ENCODE results near the gene CEP20.
"Not testable (repeated sequence)": the region's sequence is repeated elsewhere in the genome, so short reads cannot be mapped to it uniquely, and the experiment has no call there.

The CEP20 gene, protein sequence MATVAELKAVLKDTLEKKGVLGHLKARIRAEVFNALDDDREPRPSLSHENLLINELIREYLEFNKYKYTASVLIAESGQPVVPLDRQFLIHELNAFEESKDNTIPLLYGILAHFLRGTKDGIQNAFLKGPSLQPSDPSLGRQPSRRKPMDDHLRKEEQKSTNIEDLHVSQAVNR

DNA sequence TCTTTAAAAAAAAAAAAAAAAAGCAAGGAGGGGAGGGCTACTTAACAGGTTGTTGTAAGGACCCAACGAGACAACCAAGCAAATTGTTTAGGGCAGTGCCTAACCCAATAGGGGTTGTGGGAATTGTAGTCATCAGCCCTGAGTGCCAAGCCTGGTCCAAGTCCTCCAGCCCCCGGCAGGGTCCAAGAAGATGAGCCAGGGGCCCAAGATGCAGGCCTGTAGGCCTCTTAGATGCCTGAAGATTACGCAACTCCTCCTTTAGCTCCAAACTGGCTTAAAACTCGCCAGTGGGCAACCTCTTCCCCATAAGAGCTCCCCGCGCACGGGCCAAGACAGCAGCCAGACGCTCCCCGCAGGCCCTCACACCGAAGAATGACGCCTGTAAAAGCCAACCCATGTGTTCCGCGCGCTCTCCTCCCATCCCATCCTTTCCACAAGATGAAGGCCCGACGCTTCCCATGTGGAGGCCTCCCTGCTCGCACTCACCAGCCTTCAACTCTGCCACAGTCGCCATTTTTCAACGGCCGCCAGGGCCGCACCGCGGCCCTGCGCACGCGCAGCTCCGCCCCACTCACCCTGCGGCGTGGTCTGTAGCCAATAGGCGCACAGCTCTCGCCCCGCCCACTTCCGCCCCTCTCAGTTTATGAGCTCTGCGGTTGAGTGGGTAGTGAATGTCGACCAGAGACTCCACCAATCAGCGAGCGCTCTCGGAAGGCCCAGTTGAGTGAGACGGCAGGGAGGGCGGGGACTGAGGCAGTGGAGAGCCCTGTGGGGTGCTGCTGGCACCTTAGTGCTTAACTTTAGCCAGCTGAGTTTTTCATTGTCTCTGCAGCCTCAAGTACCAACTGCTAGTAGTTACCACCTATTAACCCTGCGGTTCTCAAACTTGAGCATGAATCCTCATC is at the start of gene CEP20:
TSS of gene CEP20 (minus strand) at position 532 of the 905 bp plus-strand sequence. CDS start at position 514, 18 bp downstream.
- peak; percentile 86 for FAIRE-seq

DNA sequence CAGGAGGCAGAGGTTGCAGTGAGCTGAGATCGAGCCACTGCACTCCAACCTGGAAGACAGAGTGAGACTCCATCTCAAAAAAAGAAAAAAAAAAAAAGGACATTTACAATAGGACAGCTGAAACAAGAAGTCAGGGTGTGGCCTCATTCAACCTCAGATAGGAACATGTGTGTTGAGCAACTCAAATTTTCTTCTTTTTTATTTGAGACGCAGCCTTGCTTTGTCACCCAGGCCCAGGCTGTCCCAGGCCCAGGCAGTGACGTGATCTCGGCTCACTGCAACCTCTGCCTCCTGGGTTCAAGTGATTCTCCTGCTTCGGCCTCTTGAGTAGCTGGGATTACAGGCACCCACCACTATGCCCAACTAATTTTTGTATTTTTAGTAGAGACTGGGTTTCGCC is 48.4 kb upstream of the CEP20 start:
- not testable (repeated sequence) for FAIRE-seq

DNA sequence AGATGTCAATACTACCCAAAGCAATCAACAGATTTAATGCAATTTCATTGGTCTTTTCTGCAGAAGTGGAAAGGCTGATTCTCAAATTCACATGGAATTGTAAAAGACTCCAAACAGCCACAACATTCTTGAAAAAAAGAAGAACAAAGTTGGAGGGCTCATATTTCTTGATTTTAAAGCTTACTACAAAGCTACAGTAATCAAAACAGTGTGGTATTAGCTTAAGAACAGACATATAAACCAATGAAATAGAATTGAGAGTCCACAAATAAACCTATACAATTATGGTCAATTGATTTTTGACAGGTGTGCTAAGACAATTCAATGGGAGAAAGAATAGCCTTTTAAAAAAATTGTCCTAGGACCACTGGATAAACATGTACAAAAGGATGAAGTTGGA is 46.6 kb upstream of the CEP20 start:
- no peak for FAIRE-seq

DNA sequence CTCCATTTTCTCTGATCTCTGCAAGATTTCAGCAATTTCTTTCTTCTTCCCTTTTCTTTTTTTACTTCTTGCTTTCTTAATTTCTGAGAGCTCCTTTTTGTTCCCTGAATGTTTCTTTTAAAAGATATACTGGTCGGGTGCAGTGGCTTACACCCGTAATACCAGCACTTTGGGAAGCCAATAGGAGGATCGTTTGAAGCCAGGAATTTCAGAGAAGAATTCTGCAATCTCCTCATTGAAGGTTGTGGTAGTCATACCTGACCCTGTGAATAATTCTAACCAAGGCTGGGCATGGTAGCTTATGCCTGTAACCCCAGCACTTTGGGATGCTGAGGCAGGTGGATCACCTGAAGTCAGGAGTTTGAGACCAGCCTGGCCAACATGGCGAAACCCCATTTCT is 45.4 kb upstream of the CEP20 start:
- no peak for FAIRE-seq

DNA sequence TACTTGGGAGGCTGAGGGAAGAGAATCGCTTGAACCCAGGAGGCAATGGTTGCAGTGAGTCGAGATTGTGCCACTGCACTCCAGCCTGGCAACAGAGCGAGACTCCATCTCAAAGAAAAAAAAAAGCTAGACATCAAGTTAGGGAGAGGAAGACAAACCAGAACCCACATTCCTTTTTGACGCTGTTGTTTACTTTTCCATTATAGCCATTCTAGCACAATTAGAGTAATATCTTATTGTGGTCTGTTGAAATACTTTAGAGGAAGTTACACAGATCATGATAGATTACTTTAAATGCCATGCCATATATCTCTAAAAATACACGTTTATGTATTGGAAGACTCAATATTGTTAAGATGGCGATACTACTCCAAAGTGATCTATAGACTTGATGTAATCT is 44.5 kb upstream of the CEP20 start:
- FAIRE-seq = no peak

DNA sequence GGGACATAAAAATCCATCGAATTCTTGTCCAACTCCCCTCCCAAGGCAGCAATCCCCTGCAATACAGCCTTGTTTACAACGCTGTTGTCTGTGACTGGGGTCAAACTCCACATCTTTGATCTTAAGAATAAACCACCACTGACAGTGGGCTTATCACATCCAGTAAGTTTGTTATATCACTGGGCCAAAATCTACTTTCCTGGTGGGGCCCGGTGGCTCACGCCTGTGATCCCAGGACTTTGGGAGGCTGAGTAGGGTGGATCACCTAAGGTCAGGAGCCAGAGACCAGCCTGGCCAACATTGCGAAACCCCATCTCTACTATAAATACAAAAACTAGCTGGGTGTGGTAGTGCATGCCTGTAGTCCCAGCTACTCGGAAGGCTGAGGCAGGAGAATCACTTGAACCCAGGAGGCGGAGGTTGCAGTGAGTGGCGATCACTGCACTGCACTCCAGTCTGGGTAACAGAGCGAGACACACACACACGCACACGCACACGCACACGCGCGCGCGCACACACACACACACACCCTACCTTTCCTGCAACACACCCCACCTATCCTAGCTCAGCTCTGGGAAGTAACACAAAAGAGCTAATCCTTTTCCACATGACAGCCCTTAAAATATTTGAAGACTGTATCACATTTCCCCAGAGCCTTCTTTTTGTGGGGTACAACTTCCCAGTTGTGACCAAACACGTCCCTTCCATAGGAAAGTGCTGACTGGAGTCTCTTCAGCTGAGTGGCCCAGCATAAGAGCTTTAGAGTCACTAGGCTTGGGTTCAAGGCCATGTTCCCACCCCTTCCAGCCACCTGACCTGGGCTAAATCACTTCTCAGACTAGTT is 40.1 kb upstream of the CEP20 start:
- no peak for FAIRE-seq

DNA sequence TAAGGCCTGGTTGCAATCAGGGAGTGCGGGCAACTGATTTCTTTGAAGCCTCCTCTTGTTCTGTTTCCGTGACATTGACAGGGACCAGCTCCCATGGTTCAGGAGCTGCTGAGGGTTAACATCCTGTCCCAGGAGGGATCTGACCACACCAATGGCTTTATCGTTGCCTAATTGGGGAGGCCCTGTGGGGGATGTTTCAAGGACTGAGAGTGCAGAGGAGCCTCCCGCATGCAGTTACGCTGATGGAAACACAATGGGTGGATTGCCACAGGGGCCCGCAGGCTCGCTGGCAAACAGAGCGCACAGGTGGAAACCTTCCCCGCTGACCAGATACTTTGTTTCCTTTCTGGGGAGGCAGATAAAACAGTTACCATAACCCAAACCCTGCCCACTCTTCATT is 37.2 kb upstream of the CEP20 start:
- FAIRE-seq = no peak

DNA sequence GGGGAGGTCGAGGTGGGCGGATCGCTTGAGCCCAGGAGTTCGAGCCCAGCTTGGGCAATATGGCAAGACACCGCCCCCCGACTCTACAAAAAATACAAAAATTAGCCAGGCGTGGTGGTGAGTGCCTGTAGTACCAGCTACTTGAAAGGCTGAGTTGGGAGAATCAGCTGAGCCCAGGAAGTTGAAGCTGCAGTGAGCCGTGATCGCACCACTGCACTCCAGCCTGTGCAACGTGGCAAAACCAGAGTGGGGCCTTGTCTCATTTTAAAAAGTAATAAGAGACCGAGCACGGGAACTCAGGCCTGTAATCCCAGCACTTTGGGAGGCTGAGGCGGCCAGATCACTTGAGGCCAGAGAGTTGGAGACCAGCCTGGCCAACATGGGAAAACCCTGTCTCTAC is 36.6 kb upstream of the CEP20 start:
- no peak for FAIRE-seq

GRCh38 chr16:15919331-15919730 is 30.9 kb upstream of the CEP20 start:
- no peak for FAIRE-seq

DNA sequence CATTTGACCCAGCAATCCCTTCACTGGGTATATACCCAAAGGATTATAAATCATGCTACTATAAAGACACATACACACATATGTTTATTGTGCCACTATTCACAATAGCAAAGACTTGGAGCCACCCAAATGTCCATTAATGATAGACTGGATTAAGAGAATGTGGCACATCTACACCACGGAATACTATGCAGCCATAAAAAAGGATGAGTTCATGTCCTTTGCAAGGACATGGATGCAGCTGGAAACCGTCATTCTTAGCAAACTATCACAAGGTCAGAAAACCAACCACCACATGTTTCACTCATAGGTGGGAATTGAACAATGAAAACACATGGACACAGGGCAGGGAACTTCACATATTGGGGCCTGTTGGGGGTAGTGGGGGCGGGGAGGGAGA is 29.9 kb upstream of the CEP20 start:
- not testable (repeated sequence) for FAIRE-seq

DNA sequence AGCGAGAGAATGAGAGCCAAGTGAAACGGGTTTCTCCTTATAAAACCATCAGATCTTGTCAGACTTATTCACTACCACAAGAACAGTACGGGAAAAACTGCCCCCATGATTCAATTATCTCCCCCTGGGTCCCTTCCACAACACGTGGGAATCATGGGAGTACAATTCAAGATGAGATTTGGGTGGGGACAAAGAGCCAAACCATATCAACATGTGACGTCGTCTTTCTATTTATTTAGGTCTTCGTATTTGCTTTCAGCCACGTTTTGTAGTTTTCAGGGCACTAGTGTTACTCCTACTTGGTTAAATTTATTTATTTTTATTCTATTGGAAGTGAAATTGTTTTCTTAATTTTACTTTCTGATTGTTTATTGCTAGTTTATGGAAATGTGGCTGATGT is 27.9 kb upstream of the CEP20 start:
- FAIRE-seq = no peak

- FAIRE-seq = no peak
These were observed 27.2 kb upstream of the CEP20 start for GRCh38 chr16:15915555-15916081.

GRCh38 chr16:15913046-15913698 is 24.8 kb upstream of the CEP20 start:
- no peak for FAIRE-seq

DNA sequence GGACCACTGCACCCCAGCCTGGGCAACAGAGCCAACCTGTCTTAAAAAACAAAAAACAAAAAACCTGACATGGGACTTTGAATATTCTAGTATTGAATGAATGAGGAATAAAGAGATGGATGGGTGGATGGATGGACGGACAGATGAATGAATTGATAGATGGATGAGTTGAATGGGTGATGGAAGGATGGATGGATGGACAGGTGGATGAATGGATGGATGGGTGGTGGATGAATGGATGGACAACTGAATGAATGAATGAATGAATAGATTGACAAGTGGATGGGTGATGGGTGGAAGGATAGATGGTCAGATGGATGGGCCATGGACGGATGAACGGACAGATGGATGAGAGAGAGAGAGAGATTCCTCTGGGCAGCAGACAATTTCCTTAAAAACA is 22.8 kb upstream of the CEP20 start:
- no peak for FAIRE-seq

DNA sequence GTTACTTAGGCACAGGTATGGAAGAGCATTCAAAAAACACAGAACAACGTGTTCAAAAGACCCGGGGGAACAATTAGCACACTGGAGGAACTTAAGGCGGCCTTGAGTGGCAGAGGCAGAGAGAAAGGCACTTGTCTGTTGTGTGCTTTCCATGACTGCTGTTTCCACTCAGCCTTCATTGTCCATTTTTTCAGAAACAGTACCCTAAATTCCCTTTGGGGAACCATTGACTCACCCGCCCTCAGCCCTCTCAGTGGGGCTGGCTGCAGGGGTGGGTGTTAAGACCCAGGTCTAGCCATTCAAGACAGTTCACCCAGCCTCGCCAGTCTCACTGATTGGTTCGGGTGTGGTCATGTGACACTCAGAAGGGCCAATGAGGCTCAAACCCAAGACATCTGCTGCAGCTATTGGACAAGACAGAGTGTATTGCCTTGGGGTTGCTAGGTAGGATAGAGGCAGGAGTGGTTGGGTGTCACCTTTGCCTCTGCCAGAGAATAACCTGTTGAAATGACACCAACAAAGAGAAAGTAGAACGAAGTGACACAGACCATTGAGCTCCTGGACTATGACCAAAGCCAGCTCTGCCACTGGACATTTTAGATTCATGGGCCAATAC is 19.6 kb upstream of the CEP20 start:
- no peak for FAIRE-seq

- FAIRE-seq = no peak
These were observed 18.0 kb upstream of the CEP20 start for GRCh38 chr16:15906439-15906838.

- no peak for FAIRE-seq
These were observed 15.6 kb upstream of the CEP20 start for GRCh38 chr16:15903960-15904359.

GRCh38 chr16:15900901-15901500 is 12.6 kb upstream of the CEP20 start:
- no peak for FAIRE-seq

DNA sequence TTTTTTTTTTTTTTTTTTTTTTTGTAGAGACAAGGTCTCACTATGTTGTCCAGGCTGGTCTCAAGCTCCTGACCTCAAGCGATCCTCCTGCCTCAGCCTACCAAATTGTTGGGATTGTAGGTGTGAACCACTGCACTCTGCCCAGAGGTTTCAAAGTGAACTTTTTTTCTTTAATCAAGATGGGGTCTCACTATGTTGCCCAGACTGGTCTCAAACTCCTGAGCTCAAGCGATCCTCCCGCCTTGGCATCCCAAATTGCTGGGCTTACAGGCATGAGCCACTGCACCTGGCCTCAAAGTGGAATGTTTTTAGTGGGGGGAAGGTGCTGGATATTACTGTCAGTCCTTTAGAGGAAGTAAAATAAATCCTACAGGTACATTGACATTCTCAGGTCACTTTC is 12.0 kb upstream of the CEP20 start:
- FAIRE-seq = no peak

DNA sequence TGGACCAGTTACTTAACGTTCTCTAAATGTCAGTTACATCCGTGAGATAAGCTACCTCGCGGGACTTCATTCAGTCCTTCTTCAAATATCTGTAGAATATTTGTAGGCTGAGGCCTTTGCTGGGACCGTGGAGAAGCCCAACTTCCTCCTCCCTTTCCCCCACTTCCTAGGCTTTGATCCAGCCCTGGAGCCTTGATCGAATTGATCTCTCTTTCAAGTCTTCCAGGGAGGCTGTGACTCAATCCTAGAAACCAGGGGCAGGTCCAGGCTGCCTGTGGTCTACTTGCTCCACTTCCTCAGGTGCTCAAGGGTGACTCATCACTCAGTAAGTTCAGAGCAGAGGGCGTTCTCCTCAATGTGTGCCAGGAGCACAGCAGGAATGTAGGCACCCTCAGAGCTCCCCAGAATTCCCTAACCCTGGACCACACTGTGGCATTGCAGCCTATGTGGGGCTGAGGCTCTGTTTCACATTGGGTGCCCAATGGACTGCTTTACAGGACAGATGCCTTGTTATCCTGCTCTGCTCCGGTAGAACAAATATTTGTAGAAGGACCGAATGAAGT is 11.2 kb upstream of the CEP20 start:
- FAIRE-seq = no peak

DNA sequence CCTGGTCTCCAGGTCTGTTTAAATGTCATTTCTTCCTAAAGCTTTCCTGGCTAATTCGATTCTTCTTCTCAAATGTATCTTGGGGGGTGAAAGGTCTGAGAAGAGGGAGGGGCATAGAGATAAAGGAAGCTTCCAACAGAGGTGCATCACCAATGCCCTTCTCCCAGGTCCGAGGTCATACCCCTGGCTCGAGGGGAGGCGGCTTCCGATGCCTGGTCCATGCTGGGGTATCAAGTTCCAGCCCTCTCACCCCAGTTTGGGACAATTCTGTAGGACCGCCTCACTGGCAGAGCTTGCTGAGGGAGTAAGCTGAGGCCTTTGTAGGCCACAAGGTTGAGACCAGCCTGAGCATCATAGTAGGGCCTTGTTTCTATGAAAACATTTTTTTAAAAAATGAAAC is 10.3 kb upstream of the CEP20 start:
- no peak for FAIRE-seq

GRCh38 chr16:15897834-15898254 is 9.4 kb upstream of the CEP20 start:
- FAIRE-seq = no peak
